A673 (cell line): ENCODE data around the gene MT1G. TPM values are rescaled to one million over a fixed set of nuclear protein-coding genes. Genes with fewer than 3 reads are reported as not detected.
"Not testable (repeated sequence)": the region's sequence is repeated elsewhere in the genome, so short reads cannot be mapped to it uniquely, and the experiment has no call there.

Experiments used
- BruUV-seq: library from RNA; stranded (reverse); fragments of 400-500 nt; replicated peaks from 2 replicates; lab custom pipeline; 2021; lab: Mats Ljungman, UMichigan
- CTCF ChIA-PET: fragments of 300-600 bp; sonication (Branson Sonifier 250); formaldehyde crosslinking; loops from one replicate; lab custom pipeline; 2022; ENCODE audit warnings: antibody characterized with exemption; lab: Charles Lee
- POLR2A ChIA-PET: fragments of 300-600 bp; sonication (Branson Sonifier 250); formaldehyde crosslinking; loops from one replicate; lab custom pipeline; 2022; ENCODE audit warnings: antibody characterized with exemption; ENCODE audit not compliant: low non-redundant PET; lab: Charles Lee
- DNase-seq: peaks from one replicate; pipeline ENCODE4 v3.0.0-alpha.2; 2015; ENCODE audit warnings: low spot score
- H3K27ac ChIP-seq: fragments of 200-600 bp; sonication (generic); 2 replicates; pipeline ENCODE4 v1.5.1; 2016; ENCODE audit warnings: mixed run types, low read depth, mild to moderate bottlenecking, mixed read lengths, antibody characterized with exemption, low read length; ENCODE audit not compliant: poor library complexity, severe bottlenecking
- H3K27me3 ChIP-seq: fragments of 200-600 bp; sonication (generic); replicated peaks from 2 replicates; pipeline ENCODE4 v1.6.1; 2017; ENCODE audit warnings: mixed run types, low read depth, mild to moderate bottlenecking, mixed read lengths, antibody characterized with exemption, low read length; ENCODE audit not compliant: insufficient read depth, poor library complexity
- H3K36me3 ChIP-seq: fragments of 200-600 bp; sonication (generic); 2 replicates; pipeline ENCODE4 v1.6.1; 2016; ENCODE audit warnings: mixed run types, mild to moderate bottlenecking, mixed read lengths, antibody characterized with exemption, low read length; ENCODE audit not compliant: insufficient read depth, poor library complexity, severe bottlenecking
- H3K4me1 ChIP-seq: fragments of 200-600 bp; sonication (generic); 2 replicates; pipeline ENCODE4 v1.6.1; 2017; ENCODE audit warnings: mixed run types, mild to moderate bottlenecking, mixed read lengths, antibody characterized with exemption, low read length; ENCODE audit not compliant: insufficient read depth, poor library complexity, severe bottlenecking
- H3K4me3 ChIP-seq: fragments of 200-600 bp; sonication (generic); 2 replicates; pipeline ENCODE4 v1.5.1; 2016; ENCODE audit warnings: low read depth, mixed run types, mild to moderate bottlenecking, mixed read lengths, low read length; ENCODE audit not compliant: poor library complexity, severe bottlenecking
- H3K9me3 ChIP-seq: fragments of 200-600 bp; sonication (generic); 2 replicates; pipeline ENCODE4 v1.6.1; 2016; ENCODE audit warnings: mixed run types, low read depth, mild to moderate bottlenecking, mixed read lengths, antibody characterized with exemption, low read length; ENCODE audit not compliant: poor library complexity, severe bottlenecking
- EZH2 ChIP-seq: fragments of 200-600 bp; sonication (generic); IDR thresholded peaks from 2 replicates; pipeline ENCODE4 v1.6.1; 2017; ENCODE audit warnings: borderline replicate concordance, low read depth, mild to moderate bottlenecking, mixed read lengths, antibody characterized with exemption, low read length; ENCODE audit not compliant: poor library complexity, severe bottlenecking
- intact Hi-C: fragments of 100-400 bp; cut with micrococcal nuclease; formaldehyde crosslinking; loops from one replicate; pipeline ENCODE4 v1.10.0; 2022; ENCODE audit not compliant: unreplicated experiment
- total RNA-seq: library from RNA; stranded (reverse); gene quantifications from 2 replicates; pipeline ENCODE4 v1.2.3, GENCODE V29; 2021
- TF ChIP-seq, protein P1 (sequence below): fragments of 300-800, 200-600 bp; sonication (generic); conservative IDR thresholded peaks from 2 replicates; pipeline ENCODE4 v1.5.1; 2017; ENCODE audit warnings: low read depth, mild to moderate bottlenecking, antibody characterized with exemption, low read length, moderate library complexity, mixed read lengths

Gene MT1G
- total RNA-seq, 1 experiment from 2014 or later: 48.8 TPM

DNA sequence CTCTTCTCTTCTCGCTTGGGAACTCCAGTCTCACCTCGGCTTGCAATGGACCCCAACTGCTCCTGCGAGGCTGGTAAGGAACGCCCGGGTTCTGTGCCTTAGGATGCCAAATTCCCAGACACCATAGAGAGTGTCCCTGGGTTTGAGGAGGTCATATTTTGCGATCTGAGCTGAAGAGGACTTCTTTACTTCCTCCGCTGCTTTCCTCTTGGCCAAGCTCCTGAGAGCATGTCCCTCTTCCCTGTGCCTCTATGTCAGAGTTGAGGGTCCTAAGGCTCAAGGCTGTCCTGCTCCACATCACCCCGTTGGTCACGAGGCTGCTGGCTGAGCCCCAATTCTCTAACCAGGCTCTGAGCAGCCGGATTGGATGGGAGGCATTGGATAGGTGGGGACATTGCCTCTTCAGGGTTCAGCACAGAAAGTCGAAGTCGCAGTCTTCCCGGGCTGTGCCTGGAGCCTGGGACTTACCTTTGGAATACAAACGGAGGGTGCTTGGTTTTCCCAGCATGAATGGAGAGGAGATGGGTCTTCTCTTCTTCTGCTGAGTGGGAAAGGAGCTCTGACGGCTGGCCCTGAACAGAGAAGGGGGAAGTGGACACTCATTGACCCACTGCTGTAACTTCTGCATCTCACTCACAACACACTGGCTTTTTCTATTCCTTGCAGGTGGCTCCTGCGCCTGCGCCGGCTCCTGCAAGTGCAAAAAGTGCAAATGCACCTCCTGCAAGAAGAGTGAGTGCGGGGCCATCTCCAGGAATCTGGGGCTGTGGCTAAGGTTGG is 2.2 kb upstream of the MT1G start:
- intact Hi-C loops: no loop called here
- ChIA-PET POLR2A (no interaction called here), CTCF (no interaction called here)
- Histone ChIP-seq H3K9me3 (no peaks in the 10 kb centered on the region), H3K4me1 (no peaks in the 10 kb centered on the region), H3K4me3 (no peak overlapping the region), H3K27ac (no peak overlapping the region), H3K36me3 (no peaks in the 10 kb centered on the region), H3K27me3 (peaks cover 32% of the 10 kb centered on the region)
- TF ChIP-seq EZH2: no peak
- TF ChIP-seq, protein P1, sequence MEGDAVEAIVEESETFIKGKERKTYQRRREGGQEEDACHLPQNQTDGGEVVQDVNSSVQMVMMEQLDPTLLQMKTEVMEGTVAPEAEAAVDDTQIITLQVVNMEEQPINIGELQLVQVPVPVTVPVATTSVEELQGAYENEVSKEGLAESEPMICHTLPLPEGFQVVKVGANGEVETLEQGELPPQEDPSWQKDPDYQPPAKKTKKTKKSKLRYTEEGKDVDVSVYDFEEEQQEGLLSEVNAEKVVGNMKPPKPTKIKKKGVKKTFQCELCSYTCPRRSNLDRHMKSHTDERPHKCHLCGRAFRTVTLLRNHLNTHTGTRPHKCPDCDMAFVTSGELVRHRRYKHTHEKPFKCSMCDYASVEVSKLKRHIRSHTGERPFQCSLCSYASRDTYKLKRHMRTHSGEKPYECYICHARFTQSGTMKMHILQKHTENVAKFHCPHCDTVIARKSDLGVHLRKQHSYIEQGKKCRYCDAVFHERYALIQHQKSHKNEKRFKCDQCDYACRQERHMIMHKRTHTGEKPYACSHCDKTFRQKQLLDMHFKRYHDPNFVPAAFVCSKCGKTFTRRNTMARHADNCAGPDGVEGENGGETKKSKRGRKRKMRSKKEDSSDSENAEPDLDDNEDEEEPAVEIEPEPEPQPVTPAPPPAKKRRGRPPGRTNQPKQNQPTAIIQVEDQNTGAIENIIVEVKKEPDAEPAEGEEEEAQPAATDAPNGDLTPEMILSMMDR: no peak
- BruUV-seq: no TSS peak
- no peak for DNase-seq

DNA sequence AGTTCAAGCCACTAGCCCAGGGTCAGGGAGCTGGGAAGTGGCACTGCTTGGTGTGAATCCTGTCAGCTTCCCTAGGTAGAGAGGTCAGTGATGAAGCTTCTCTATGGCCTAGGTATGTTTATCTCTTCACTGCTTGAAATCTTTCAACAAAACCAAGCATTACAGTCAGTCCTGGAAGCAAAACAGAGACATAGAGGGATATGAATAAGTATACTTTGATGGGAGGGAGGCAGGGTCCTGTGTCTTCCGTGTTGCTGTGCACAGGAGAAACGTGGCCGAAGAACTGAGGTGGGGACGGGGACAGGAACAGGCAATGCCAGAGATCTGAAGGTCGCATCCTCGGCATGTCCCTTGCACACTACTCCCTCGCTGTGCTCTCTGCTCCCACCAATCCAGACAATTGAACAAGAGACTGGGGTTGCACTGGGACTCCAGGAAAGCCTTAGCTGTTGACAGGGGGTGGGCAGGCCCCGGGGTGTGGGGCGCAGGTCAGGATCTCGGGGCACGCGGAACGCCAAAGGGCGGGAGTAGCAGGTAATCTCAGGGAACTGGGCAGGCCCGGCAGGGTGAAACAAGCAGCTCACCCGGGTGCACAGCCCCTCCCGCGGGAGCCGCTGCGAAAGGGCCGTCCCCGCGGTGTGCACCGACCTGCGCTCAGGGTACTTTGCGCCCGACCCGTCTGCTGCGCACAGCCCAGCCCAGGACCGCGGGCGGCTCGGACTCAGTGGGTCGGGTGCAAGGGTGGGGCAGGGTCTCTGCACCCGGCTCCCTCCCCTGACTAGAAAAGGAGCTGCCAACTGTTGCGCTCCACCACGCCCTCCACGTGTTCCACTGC is 1.4 kb upstream of the MT1G start, which contains the start of gene MT1H:
MT1H (plus strand) TSS at position 810 of the 835 bp plus-strand sequence. CDS start 71 bp downstream, outside the sequence.
- POLR2A ChIA-PET: no interaction called here
- Histone ChIP-seq H3K27me3 (peaks cover 32% of the 10 kb centered on the region), H3K36me3 (no peaks in the 10 kb centered on the region), H3K4me3 (no peak within 1 kb of the TSS), H3K9me3 (no peaks in the 10 kb centered on the region), H3K4me1 (no peaks in the 10 kb centered on the region), H3K27ac (no peak within 1 kb of the TSS)
- BruUV-seq: no TSS peak
- intact Hi-C loops: no loop called here
- TF ChIP-seq EZH2: no peak
- TF ChIP-seq, protein P1: no peak
- CTCF ChIA-PET: no interaction called here
- no peak for DNase-seq

DNA sequence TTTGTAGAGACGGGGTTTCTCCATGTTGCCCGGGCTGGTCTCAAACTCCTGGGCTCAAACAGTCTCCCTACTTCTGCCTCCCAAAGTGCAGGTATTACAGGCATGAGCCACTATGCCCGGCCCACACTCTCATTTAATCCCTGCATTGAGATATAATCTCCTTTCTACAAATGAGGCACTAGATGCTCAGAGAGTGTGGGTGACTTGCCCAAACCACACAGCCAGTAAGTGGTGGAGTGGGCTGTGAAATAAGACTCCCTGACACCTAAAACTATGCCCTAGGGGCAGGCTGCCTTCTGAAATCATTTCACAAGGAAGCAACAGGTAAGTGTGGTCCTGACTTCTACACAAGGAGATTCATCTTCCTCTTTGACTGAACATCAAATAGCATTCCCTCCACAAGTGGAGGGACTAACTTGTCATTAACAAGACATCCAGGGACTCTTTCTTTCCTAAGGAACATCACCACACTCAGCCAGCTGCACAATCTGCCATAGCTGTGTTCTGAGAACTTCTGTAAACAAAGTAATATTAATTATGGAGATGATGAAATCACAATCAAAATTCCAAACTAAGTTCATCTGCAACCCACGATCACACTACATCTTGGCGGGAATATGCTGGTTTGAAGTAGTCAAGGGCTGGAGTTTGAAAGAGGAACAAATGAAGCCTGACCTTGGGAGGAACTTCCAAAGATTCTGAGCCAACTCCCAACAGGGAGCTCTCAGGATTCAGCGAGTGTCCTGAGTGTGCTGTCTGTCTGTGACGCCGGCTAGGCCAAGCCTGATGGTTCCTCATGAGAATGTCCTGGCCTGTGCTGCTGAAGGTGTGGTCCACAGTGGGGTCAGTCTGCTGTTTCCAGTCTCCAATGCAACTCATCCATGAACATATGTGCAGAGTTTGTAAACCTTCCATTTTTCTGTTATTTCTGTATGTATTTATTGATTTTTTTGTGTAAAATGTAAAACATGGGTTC is 2.3 kb downstream of the MT1G start:
- DNase-seq, H3K27ac ChIP-seq, POLR2A ChIA-PET, H3K4me3 ChIP-seq, H3K36me3 ChIP-seq, H3K4me1 ChIP-seq, BruUV-seq, H3K9me3 ChIP-seq, CTCF ChIA-PET, intact Hi-C loops: not testable (repeated sequence)
- peaks cover 50% of the 10 kb centered on the region for H3K27me3 ChIP-seq
